ENCODE measurements around the gene KANSL2. TPM values are rescaled to one million over a fixed set of nuclear protein-coding genes. Genes with fewer than 3 reads are reported as not detected.
"Not testable (repeated sequence)": the region's sequence is repeated elsewhere in the genome, so short reads cannot be mapped to it uniquely, and the experiment has no call there.

KANSL2 gene
- total RNA-seq, 1 experiment from 2014 or later: 48.1 TPM

DNA sequence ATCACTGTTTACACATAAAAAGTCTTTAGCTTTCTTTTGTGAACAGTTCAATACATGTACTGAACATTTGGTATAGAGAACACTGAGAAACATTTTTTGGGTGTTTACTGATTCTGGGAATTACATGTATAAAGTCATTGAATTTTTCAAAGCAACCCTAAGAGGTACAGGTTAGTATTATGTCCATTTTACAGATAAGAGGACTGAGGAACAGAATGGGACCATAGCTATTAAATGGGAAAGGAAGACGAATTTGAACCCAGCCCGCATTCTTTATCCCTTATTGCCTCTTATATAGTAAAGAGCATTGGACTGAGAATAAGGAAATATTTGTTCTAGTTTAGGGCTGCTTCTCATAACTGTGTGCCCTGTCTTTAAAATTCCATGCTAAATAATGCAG, 889 bp upstream of the KANSL2 start:
- Mint-ChIP-seq H3K4me3 (peak overlapping the region; percentile 97), H3K27ac (no peak overlapping the region), H3K27me3 (ENCODE audit: low read depth) (no peaks in the 10 kb centered on the region; the same call in 1 of the 2 replicates), H3K9me3 (no peaks in the 10 kb centered on the region), H3K36me3 (peaks cover 32% of the 10 kb centered on the region), H3K4me1 (peaks cover 18% of the 10 kb centered on the region)
- CTCF ChIA-PET: interaction anchor here (0.8 to 2.2 kb wide), 3 partner anchors 130 to 208 kb away, joined by 3 to 7 read pairs (median 4); no protein-coding TSS in a partner anchor
- DNase-seq (ENCODE audit: low spot score) (no peak), ATAC-seq (no peak)
- POLR2A ChIA-PET: interaction anchor here (1.2 to 1.5 kb wide), 3 partner anchors 10 to 182 kb away, joined by 3 to 8 read pairs (median 4); no protein-coding TSS in a partner anchor
- no peak for TF ChIP-seq JAZF1 (CRISPR knock-in tag; IDR thresholded peaks at IDR 0.05)
- TF ChIP-seq GRHL2 (CRISPR knock-in tag; IDR thresholded peaks at IDR 0.05; ENCODE audit: insufficient replicate concordance, severe bottlenecking): no peak
- no peak for TF ChIP-seq PRRX2 (CRISPR knock-in tag; IDR thresholded peaks at IDR 0.05)
- no peak for TF ChIP-seq HMGA2 (CRISPR knock-in tag; IDR thresholded peaks at IDR 0.05)
- TF ChIP-seq, protein P1, sequence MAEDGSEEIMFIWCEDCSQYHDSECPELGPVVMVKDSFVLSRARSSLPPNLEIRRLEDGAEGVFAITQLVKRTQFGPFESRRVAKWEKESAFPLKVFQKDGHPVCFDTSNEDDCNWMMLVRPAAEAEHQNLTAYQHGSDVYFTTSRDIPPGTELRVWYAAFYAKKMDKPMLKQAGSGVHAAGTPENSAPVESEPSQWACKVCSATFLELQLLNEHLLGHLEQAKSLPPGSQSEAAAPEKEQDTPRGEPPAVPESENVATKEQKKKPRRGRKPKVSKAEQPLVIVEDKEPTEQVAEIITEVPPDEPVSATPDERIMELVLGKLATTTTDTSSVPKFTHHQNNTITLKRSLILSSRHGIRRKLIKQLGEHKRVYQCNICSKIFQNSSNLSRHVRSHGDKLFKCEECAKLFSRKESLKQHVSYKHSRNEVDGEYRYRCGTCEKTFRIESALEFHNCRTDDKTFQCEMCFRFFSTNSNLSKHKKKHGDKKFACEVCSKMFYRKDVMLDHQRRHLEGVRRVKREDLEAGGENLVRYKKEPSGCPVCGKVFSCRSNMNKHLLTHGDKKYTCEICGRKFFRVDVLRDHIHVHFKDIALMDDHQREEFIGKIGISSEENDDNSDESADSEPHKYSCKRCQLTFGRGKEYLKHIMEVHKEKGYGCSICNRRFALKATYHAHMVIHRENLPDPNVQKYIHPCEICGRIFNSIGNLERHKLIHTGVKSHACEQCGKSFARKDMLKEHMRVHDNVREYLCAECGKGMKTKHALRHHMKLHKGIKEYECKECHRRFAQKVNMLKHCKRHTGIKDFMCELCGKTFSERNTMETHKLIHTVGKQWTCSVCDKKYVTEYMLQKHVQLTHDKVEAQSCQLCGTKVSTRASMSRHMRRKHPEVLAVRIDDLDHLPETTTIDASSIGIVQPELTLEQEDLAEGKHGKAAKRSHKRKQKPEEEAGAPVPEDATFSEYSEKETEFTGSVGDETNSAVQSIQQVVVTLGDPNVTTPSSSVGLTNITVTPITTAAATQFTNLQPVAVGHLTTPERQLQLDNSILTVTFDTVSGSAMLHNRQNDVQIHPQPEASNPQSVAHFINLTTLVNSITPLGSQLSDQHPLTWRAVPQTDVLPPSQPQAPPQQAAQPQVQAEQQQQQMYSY (CRISPR knock-in tag; IDR thresholded peaks at IDR 0.05): no peak
- TF ChIP-seq ZNF138 (CRISPR knock-in tag; conservative IDR thresholded peaks at IDR 0.05): no peak
- no peak for TF ChIP-seq FOXK1 (CRISPR knock-in tag; IDR thresholded peaks at IDR 0.05)
- TF ChIP-seq, protein P2, sequence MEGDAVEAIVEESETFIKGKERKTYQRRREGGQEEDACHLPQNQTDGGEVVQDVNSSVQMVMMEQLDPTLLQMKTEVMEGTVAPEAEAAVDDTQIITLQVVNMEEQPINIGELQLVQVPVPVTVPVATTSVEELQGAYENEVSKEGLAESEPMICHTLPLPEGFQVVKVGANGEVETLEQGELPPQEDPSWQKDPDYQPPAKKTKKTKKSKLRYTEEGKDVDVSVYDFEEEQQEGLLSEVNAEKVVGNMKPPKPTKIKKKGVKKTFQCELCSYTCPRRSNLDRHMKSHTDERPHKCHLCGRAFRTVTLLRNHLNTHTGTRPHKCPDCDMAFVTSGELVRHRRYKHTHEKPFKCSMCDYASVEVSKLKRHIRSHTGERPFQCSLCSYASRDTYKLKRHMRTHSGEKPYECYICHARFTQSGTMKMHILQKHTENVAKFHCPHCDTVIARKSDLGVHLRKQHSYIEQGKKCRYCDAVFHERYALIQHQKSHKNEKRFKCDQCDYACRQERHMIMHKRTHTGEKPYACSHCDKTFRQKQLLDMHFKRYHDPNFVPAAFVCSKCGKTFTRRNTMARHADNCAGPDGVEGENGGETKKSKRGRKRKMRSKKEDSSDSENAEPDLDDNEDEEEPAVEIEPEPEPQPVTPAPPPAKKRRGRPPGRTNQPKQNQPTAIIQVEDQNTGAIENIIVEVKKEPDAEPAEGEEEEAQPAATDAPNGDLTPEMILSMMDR (IDR thresholded peaks at IDR 0.05): no peak
- TF ChIP-seq, protein P3, sequence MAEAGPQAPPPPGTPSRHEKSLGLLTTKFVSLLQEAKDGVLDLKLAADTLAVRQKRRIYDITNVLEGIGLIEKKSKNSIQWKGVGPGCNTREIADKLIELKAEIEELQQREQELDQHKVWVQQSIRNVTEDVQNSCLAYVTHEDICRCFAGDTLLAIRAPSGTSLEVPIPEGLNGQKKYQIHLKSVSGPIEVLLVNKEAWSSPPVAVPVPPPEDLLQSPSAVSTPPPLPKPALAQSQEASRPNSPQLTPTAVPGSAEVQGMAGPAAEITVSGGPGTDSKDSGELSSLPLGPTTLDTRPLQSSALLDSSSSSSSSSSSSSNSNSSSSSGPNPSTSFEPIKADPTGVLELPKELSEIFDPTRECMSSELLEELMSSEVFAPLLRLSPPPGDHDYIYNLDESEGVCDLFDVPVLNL (CRISPR knock-in tag; IDR thresholded peaks at IDR 0.05; ENCODE audit: borderline replicate concordance, low read depth): no peak
- no peak for TF ChIP-seq CREM (CRISPR knock-in tag; IDR thresholded peaks at IDR 0.05)
- TF ChIP-seq, protein P4, sequence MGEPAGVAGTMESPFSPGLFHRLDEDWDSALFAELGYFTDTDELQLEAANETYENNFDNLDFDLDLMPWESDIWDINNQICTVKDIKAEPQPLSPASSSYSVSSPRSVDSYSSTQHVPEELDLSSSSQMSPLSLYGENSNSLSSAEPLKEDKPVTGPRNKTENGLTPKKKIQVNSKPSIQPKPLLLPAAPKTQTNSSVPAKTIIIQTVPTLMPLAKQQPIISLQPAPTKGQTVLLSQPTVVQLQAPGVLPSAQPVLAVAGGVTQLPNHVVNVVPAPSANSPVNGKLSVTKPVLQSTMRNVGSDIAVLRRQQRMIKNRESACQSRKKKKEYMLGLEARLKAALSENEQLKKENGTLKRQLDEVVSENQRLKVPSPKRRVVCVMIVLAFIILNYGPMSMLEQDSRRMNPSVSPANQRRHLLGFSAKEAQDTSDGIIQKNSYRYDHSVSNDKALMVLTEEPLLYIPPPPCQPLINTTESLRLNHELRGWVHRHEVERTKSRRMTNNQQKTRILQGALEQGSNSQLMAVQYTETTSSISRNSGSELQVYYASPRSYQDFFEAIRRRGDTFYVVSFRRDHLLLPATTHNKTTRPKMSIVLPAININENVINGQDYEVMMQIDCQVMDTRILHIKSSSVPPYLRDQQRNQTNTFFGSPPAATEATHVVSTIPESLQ (CRISPR knock-in tag; IDR thresholded peaks at IDR 0.05): no peak
- TF ChIP-seq, protein P5, sequence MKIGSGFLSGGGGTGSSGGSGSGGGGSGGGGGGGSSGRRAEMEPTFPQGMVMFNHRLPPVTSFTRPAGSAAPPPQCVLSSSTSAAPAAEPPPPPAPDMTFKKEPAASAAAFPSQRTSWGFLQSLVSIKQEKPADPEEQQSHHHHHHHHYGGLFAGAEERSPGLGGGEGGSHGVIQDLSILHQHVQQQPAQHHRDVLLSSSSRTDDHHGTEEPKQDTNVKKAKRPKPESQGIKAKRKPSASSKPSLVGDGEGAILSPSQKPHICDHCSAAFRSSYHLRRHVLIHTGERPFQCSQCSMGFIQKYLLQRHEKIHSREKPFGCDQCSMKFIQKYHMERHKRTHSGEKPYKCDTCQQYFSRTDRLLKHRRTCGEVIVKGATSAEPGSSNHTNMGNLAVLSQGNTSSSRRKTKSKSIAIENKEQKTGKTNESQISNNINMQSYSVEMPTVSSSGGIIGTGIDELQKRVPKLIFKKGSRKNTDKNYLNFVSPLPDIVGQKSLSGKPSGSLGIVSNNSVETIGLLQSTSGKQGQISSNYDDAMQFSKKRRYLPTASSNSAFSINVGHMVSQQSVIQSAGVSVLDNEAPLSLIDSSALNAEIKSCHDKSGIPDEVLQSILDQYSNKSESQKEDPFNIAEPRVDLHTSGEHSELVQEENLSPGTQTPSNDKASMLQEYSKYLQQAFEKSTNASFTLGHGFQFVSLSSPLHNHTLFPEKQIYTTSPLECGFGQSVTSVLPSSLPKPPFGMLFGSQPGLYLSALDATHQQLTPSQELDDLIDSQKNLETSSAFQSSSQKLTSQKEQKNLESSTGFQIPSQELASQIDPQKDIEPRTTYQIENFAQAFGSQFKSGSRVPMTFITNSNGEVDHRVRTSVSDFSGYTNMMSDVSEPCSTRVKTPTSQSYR (CRISPR knock-in tag; IDR thresholded peaks at IDR 0.05): no peak
- no peak for TF ChIP-seq TEAD4 (CRISPR knock-in tag; IDR thresholded peaks at IDR 0.05)
- TF ChIP-seq ZNF232 (CRISPR knock-in tag; IDR thresholded peaks at IDR 0.05): no peak
- TF ChIP-seq ZNF317 (CRISPR knock-in tag; IDR thresholded peaks at IDR 0.05; ENCODE audit: borderline replicate concordance, low read depth): no peak
- TF ChIP-seq JUN (CRISPR knock-in tag; IDR thresholded peaks at IDR 0.05): no peak

DNA sequence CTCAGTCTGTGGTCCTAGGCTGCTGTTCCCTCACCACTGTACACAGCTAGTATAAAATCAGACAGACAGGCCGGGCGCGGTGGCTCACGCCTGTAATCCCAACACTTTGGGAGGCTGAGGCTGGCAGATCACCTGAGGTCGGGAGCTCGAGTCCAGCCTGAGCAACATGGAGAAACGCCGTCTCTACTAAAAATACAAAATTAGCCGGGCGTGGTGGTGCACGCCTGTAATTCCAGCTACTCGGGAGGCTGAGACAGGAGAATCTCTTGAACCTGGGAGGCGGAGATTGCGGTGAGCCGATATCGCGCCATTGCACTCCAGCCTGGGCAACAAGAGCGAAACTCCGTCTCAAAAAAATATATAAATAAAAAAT, 481 bp upstream of the KANSL2 start:
- Mint-ChIP-seq H3K4me1 (peaks cover 18% of the 10 kb centered on the region), H3K27ac (0 out of 2 replicates have a peak overlapping the region, but pooled peaks have one; percentile 28), H3K36me3 (peaks cover 35% of the 10 kb centered on the region), H3K4me3 (peak overlapping the region; percentile 97)
- not testable (repeated sequence) for ATAC-seq; H3K9me3 Mint-ChIP-seq; H3K27me3 Mint-ChIP-seq (ENCODE audit: low read depth); DNase-seq (ENCODE audit: low spot score)
- ChIA-PET CTCF (interaction anchor here (0.8 to 2.2 kb wide), 3 partner anchors 131 to 208 kb away, joined by 3 to 7 read pairs (median 4); no protein-coding TSS in a partner anchor), POLR2A (interaction anchor here (0.7 to 1.5 kb wide), 6 partner anchors 9 to 183 kb away, joined by 3 to 8 read pairs (median 3); no protein-coding TSS in a partner anchor)

All from WTC11 (cell line).